GM23338 (cell line): ENCODE data around the gene STYK1. TPM values are rescaled to one million over a fixed set of nuclear protein-coding genes. Genes with fewer than 3 reads are reported as not detected.

ENCODE experiments used
- ATAC-seq: fragments of 200-7000 bp; cut with Tn5 transposase; 3 replicates; pipeline ENCODE4 v1.9.1; 2020
- DNase-seq: peaks from one replicate; pipeline ENCODE4 v3.0.0-alpha.2; 2015; ENCODE audit warnings: low spot score
- H2AFZ ChIP-seq: fragments of 200-600 bp; sonication (generic); 2 replicates; pipeline ENCODE4 v1.8.0; 2016; ENCODE audit warnings: antibody characterized with exemption, mild to moderate bottlenecking, moderate library complexity
- H3F3A ChIP-seq: fragments of 200-600 bp; sonication (generic); replicated peaks from 2 replicates; pipeline ENCODE4 v1.8.0; 2017; ENCODE audit warnings: antibody characterized with exemption, mixed run types, low read depth
- H3K27ac ChIP-seq: fragments of 200-600 bp; sonication (generic); 2 replicates; pipeline ENCODE4 v1.6.1; 2016; ENCODE audit warnings: low read depth
- H3K27me3 ChIP-seq: fragments of 200-600 bp; sonication (generic); 2 replicates; pipeline ENCODE4 v1.8.0; 2016; ENCODE audit warnings: mild to moderate bottlenecking, mixed run types, moderate library complexity; ENCODE audit not compliant: insufficient read depth
- H3K36me3 ChIP-seq: fragments of 200-600 bp; sonication (generic); 2 replicates; pipeline ENCODE4 v1.8.0; 2016; ENCODE audit warnings: mild to moderate bottlenecking; ENCODE audit not compliant: insufficient read depth
- H3K4me1 ChIP-seq: fragments of 200-600 bp; sonication (generic); 2 replicates; pipeline ENCODE4 v1.8.0; 2016; ENCODE audit warnings: mild to moderate bottlenecking, moderate library complexity; ENCODE audit not compliant: insufficient read depth
- H3K4me2 ChIP-seq: fragments of 200-600 bp; sonication (generic); 2 replicates; pipeline ENCODE4 v1.7.1; 2017; ENCODE audit warnings: mixed run types
- H3K4me3 ChIP-seq: fragments of 200-600 bp; sonication (generic); 2 replicates; pipeline ENCODE4 v1.6.1; 2016; ENCODE audit warnings: mixed run types
- H3K79me2 ChIP-seq: fragments of 200-600 bp; sonication (generic); replicated peaks from 2 replicates; pipeline ENCODE4 v1.8.0; 2017; ENCODE audit warnings: mild to moderate bottlenecking; ENCODE audit not compliant: insufficient read depth
- H3K9me2 ChIP-seq: fragments of 200-600 bp; sonication (generic); 2 replicates; pipeline ENCODE4 v1.8.0; 2017; ENCODE audit not compliant: insufficient read depth
- H4K20me1 ChIP-seq: fragments of 200-600 bp; sonication (generic); replicated peaks from 2 replicates; pipeline ENCODE4 v1.8.0; 2017; ENCODE audit warnings: mild to moderate bottlenecking; ENCODE audit not compliant: insufficient read depth
- H3K27ac Mint-ChIP-seq: 2 replicates; pipeline ENCODE4 v1.8.0; 2020; ENCODE audit warnings: inconsistent platforms, mild to moderate bottlenecking, moderate library complexity, mixed read lengths
- H3K27me3 Mint-ChIP-seq: 3 replicates; pipeline ENCODE4 v1.8.0; 2022; ENCODE audit warnings: low read depth, mild to moderate bottlenecking, moderate library complexity, mixed read lengths, inconsistent platforms; ENCODE audit not compliant: insufficient read depth, poor library complexity
- H3K36me3 Mint-ChIP-seq: 3 replicates; pipeline ENCODE4 v1.8.0; 2021; ENCODE audit warnings: low read depth, mild to moderate bottlenecking, inconsistent platforms, moderate library complexity, mixed read lengths
- H3K4me1 Mint-ChIP-seq: 3 replicates; pipeline ENCODE4 v1.8.0; 2020; ENCODE audit warnings: mild to moderate bottlenecking, inconsistent platforms, mixed read lengths
- H3K4me3 Mint-ChIP-seq: 3 replicates; pipeline ENCODE4 v1.8.0; 2021; ENCODE audit warnings: moderate library complexity, mild to moderate bottlenecking, inconsistent platforms, mixed read lengths
- H3K9me3 Mint-ChIP-seq: 3 replicates; pipeline ENCODE4 v1.8.0; 2020; ENCODE audit warnings: moderate library complexity, mild to moderate bottlenecking, inconsistent platforms, mixed read lengths
- CREB1 ChIP-seq: fragments of 250-450 bp; sonication (Bioruptor Pico); IDR thresholded peaks from 2 replicates; pipeline ENCODE4 v1.5.0; 2020; ENCODE audit warnings: low read depth, mild to moderate bottlenecking, moderate library complexity
- CTCF ChIP-seq, 2 experiments: fragments of 200-600 bp in 1 of 2; sonication (generic) in 1 of 2; conservative IDR thresholded peaks; 2 replicates each; pipeline versions ENCODE4 v1.5.1 to v1.6.1; 2016 to 2017; ENCODE audit warnings: antibody characterized with exemption in 2 of 2, low read depth in 2 of 2, mild to moderate bottlenecking in 2 of 2, moderate library complexity in 1 of 2
- EZH2 ChIP-seq: fragments of 200-600 bp; sonication (generic); IDR thresholded peaks from one replicate; pipeline ENCODE4 v1.8.0; 2017; ENCODE audit warnings: antibody characterized with exemption, mild to moderate bottlenecking, low read depth; ENCODE audit not compliant: unreplicated experiment
- EZH2phosphoT487 ChIP-seq: fragments of 200-600 bp; sonication (generic); IDR thresholded peaks from one replicate; pipeline ENCODE4 v1.8.1; 2018; ENCODE audit warnings: antibody characterized with exemption; ENCODE audit not compliant: unreplicated experiment
- JUNB ChIP-seq: IDR thresholded peaks from one replicate; pipeline ENCODE4 v1.6.1; 2016; ENCODE audit warnings: antibody characterized with exemption; ENCODE audit not compliant: unreplicated experiment
- NANOG ChIP-seq: IDR thresholded peaks from 2 replicates; pipeline ENCODE4 v1.6.1; 2016; ENCODE audit warnings: antibody characterized with exemption, borderline replicate concordance
- POLR2AphosphoS5 ChIP-seq: IDR thresholded peaks from 2 replicates; pipeline ENCODE4 v1.6.1; 2016; ENCODE audit warnings: antibody characterized with exemption, low read depth
- REST ChIP-seq: IDR thresholded peaks from one replicate; pipeline ENCODE4 v1.6.1; 2018; ENCODE audit warnings: antibody characterized with exemption; ENCODE audit not compliant: unreplicated experiment
- STAT1 ChIP-seq: IDR thresholded peaks from one replicate; pipeline ENCODE4 v1.6.1; 2016; ENCODE audit warnings: antibody characterized with exemption; ENCODE audit not compliant: unreplicated experiment
- ZNF114 ChIP-seq: fragments of 250-450 bp; sonication (Bioruptor Pico); IDR thresholded peaks from 2 replicates; pipeline ENCODE4 v1.5.0; 2020; ENCODE audit warnings: mild to moderate bottlenecking, moderate library complexity
- ZNF331 ChIP-seq: fragments of 250-450 bp; sonication (Bioruptor Pico); IDR thresholded peaks from 2 replicates; pipeline ENCODE4 v1.5.0; 2020; ENCODE audit warnings: low read depth, mild to moderate bottlenecking, moderate library complexity
- polyA plus RNA-seq: library from polyadenylated mRNA; unstranded; fragments of >200 nt; fragmentation: Nextera tagmentation; extraction: Ambion mirVana; gene quantifications from 2 replicates; pipeline ENCODE4 v1.2.1, GENCODE V29; 2016
- total RNA-seq: library from RNA; depleted of rRNA; stranded (reverse); fragments of >200 nt; shearing (Covaris generic); gene quantifications from 2 replicates; pipeline ENCODE4 v1.2.3, GENCODE V29; 2014
- TF ChIP-seq, protein P1 (sequence below): fragments of 250-450 bp; sonication (Bioruptor Pico); IDR thresholded peaks from 2 replicates; pipeline ENCODE4 v1.5.0; 2020; ENCODE audit warnings: mild to moderate bottlenecking, moderate library complexity
- TF ChIP-seq, protein P2 (sequence below): IDR thresholded peaks from 2 replicates; pipeline ENCODE4 v1.6.1; 2016; ENCODE audit warnings: antibody characterized with exemption

Gene STYK1
- total and polyA plus RNA-seq, 2 experiments from 2014 or later, result 1.2 to 1.8 TPM

DNA sequence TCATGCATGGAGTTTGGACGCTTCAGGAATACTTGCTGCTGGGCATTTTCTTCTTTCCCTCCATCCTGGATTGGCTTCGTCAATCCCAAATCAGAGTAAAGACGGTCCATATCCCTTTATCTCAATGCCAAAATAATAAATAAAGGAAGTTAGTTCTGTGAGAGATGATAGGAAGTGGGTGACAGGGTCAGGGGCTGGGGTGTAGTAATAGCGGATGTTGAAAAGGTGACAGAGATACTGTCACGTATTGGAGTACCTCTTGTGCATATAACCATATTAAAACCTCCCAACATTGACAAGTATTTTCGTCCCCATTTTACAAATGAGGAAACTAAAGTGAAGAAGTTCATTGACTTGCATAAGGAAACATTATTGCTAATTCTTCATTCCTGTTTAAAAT lies 72.9 kb downstream of the STYK1 start:
- Histone ChIP-seq H3K36me3 (peaks cover 4% of the 10 kb centered on the region; the same call in 1 of the 2 replicates), H3K27ac (no peak overlapping the region), H3K9me2 (no peaks in the 10 kb centered on the region), H4K20me1 (no peaks in the 10 kb centered on the region), H3K4me3 (no peak overlapping the region), H3K4me1 (no peaks in the 10 kb centered on the region), H3K4me2 (no peak overlapping the region), H2AFZ (no peak overlapping the region), H3F3A (no peaks in the 10 kb centered on the region), H3K79me2 (no peaks in the 10 kb centered on the region), H3K27me3 (no peaks in the 10 kb centered on the region)
- H3K4me1 Mint-ChIP-seq, result no peaks in the 10 kb centered on the region
- ATAC-seq, result no peak
- TF ChIP-seq POLR2AphosphoS5, result no peak
- TF ChIP-seq EZH2phosphoT487, result no peak
- TF ChIP-seq, protein P1, sequence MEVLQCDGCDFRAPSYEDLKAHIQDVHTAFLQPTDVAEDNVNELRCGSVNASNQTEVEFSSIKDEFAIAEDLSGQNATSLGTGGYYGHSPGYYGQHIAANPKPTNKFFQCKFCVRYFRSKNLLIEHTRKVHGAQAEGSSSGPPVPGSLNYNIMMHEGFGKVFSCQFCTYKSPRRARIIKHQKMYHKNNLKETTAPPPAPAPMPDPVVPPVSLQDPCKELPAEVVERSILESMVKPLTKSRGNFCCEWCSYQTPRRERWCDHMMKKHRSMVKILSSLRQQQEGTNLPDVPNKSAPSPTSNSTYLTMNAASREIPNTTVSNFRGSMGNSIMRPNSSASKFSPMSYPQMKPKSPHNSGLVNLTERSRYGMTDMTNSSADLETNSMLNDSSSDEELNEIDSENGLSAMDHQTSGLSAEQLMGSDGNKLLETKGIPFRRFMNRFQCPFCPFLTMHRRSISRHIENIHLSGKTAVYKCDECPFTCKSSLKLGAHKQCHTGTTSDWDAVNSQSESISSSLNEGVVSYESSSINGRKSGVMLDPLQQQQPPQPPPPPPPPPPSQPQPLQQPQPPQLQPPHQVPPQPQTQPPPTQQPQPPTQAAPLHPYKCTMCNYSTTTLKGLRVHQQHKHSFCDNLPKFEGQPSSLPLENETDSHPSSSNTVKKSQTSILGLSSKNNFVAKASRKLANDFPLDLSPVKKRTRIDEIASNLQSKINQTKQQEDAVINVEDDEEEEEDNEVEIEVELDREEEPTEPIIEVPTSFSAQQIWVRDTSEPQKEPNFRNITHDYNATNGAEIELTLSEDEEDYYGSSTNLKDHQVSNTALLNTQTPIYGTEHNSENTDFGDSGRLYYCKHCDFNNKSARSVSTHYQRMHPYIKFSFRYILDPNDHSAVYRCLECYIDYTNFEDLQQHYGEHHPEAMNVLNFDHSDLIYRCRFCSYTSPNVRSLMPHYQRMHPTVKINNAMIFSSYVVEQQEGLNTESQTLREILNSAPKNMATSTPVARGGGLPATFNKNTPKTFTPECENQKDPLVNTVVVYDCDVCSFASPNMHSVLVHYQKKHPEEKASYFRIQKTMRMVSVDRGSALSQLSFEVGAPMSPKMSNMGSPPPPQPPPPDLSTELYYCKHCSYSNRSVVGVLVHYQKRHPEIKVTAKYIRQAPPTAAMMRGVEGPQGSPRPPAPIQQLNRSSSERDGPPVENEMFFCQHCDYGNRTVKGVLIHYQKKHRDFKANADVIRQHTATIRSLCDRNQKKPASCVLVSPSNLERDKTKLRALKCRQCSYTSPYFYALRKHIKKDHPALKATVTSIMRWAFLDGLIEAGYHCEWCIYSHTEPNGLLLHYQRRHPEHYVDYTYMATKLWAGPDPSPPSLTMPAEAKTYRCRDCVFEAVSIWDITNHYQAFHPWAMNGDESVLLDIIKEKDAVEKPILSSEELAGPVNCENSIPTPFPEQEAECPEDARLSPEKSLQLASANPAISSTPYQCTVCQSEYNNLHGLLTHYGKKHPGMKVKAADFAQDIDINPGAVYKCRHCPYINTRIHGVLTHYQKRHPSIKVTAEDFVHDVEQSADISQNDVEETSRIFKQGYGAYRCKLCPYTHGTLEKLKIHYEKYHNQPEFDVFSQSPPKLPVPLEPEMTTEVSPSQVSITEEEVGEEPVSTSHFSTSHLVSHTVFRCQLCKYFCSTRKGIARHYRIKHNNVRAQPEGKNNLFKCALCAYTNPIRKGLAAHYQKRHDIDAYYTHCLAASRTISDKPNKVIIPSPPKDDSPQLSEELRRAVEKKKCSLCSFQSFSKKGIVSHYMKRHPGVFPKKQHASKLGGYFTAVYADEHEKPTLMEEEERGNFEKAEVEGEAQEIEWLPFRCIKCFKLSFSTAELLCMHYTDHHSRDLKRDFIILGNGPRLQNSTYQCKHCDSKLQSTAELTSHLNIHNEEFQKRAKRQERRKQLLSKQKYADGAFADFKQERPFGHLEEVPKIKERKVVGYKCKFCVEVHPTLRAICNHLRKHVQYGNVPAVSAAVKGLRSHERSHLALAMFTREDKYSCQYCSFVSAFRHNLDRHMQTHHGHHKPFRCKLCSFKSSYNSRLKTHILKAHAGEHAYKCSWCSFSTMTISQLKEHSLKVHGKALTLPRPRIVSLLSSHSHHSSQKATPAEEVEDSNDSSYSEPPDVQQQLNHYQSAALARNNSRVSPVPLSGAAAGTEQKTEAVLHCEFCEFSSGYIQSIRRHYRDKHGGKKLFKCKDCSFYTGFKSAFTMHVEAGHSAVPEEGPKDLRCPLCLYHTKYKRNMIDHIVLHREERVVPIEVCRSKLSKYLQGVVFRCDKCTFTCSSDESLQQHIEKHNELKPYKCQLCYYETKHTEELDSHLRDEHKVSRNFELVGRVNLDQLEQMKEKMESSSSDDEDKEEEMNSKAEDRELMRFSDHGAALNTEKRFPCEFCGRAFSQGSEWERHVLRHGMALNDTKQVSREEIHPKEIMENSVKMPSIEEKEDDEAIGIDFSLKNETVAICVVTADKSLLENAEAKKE (CRISPR knock-in tag), result no peak
- TF ChIP-seq JUNB, result no peak
- TF ChIP-seq EZH2, result no peak
- no peak for TF ChIP-seq STAT1
- TF ChIP-seq, protein P2, sequence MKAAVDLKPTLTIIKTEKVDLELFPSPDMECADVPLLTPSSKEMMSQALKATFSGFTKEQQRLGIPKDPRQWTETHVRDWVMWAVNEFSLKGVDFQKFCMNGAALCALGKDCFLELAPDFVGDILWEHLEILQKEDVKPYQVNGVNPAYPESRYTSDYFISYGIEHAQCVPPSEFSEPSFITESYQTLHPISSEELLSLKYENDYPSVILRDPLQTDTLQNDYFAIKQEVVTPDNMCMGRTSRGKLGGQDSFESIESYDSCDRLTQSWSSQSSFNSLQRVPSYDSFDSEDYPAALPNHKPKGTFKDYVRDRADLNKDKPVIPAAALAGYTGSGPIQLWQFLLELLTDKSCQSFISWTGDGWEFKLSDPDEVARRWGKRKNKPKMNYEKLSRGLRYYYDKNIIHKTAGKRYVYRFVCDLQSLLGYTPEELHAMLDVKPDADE, result no peak
- no peak for TF ChIP-seq ZNF331 (CRISPR knock-in tag)
- TF ChIP-seq CTCF (conservative IDR thresholded peaks at IDR 0.05; ENCODE audit: low read depth in 2 of 2), result no peak
- no peak for TF ChIP-seq ZNF114
- TF ChIP-seq CREB1 (CRISPR knock-in tag), result no peak
- no peak for TF ChIP-seq NANOG
- TF ChIP-seq REST, result no peak
- no peaks in the 10 kb centered on the region for H3K27me3 Mint-ChIP-seq
- H3K27ac Mint-ChIP-seq, result no peak overlapping the region
- no peak overlapping the region for H3K4me3 Mint-ChIP-seq
- no peaks in the 10 kb centered on the region for H3K9me3 Mint-ChIP-seq
- H3K36me3 Mint-ChIP-seq, result peaks cover 14% of the 10 kb centered on the region; the same call in 2 of the 3 replicates
- no peak for DNase-seq
